AG10803 (cell line): ENCODE results near the gene GAPT.

ENCODE experiments used
- DNase-seq: peaks from one replicate; pipeline ENCODE4 v3.0.0; 2010; ENCODE audit warnings: low read depth
- H3K4me3 ChIP-seq: 2 replicates; pipeline ENCODE4 v1.5.1; 2011; ENCODE audit warnings: mild to moderate bottlenecking, low read length, control low read depth
- TF ChIP-seq, protein P1 (sequence below): conservative IDR thresholded peaks from 2 replicates; pipeline ENCODE4 v1.5.1; 2011; ENCODE audit warnings: mild to moderate bottlenecking, low read length, control low read depth, inconsistent platforms

GAPT gene

DNA sequence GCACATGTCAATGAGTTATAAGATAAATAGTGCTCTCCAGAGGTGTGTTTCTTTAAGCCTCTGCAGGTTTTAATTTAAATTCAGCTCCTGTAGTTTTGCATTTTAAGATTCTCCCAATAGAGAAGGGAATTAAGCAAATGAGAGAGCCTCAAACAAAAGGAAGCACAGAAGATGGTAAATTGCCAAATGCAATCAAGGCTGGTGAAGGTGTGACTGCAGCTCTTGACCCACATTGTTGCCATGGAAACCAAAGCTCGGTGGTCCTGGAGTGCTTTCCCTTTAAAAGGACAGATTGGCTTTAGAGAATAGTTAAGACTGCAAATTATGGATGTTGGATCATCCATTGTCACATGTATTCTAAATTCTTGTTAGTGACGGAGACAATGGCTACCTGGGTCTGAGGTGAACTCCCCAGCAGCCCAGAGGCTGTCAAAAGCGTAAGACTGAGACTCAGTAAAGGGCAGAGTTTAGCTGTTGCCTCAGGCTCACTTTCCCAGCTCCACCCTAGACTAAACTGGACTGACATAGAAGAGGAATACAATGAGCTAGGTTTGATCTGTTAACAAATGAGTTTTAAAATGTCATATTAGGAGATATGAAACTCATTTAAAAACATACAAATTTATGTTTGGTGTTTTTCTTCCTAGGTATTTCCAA is 12.3 kb downstream of the GAPT start:
- no peak overlapping the region for H3K4me3 ChIP-seq
- TF ChIP-seq, protein P1, sequence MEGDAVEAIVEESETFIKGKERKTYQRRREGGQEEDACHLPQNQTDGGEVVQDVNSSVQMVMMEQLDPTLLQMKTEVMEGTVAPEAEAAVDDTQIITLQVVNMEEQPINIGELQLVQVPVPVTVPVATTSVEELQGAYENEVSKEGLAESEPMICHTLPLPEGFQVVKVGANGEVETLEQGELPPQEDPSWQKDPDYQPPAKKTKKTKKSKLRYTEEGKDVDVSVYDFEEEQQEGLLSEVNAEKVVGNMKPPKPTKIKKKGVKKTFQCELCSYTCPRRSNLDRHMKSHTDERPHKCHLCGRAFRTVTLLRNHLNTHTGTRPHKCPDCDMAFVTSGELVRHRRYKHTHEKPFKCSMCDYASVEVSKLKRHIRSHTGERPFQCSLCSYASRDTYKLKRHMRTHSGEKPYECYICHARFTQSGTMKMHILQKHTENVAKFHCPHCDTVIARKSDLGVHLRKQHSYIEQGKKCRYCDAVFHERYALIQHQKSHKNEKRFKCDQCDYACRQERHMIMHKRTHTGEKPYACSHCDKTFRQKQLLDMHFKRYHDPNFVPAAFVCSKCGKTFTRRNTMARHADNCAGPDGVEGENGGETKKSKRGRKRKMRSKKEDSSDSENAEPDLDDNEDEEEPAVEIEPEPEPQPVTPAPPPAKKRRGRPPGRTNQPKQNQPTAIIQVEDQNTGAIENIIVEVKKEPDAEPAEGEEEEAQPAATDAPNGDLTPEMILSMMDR = no peak
- no peak for DNase-seq

DNA sequence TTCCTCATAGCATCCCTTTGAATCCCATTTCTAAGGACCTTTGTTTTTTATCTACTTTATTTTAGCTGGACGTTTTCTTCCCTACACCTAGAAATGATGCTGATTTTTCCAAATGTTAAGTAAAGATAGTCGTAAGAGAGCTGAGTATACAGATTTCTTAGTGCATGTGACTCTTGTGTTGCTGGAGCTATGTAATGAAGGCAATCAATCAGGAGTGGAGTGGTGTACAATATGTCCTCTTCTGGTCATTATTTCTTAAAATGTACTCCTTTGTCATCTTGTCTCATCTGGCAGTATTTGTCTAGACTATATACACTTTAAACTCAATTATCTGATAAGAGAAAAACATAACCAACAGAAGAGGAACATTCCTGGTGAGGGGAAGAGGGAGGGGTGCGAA is 13.5 kb downstream of the GAPT start:
- H3K4me3 ChIP-seq = no peak overlapping the region
- TF ChIP-seq, protein P1 = no peak
- DNase-seq = no peak

DNA sequence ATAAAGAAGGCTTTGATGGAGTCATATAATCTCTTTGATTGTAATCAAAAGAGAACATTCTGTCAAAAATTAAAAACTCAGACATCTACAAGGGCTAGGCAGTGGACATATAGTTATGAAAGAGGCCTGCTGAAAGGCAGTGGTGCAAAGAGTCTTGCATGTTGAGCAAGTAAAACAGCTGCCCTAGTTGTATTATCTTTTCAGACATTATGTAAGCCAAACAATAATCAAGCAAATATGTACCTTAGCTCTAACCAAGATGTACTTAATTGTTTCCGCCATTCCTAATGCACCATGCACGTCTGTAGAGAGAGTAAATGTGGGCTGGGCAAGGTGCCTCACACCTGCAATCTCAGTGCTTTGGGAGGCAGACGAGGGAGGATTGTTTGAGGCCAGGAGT is 14.3 kb downstream of the GAPT start:
- H3K4me3 ChIP-seq = no peak overlapping the region
- DNase-seq = no peak
- TF ChIP-seq, protein P1 = no peak

DNA sequence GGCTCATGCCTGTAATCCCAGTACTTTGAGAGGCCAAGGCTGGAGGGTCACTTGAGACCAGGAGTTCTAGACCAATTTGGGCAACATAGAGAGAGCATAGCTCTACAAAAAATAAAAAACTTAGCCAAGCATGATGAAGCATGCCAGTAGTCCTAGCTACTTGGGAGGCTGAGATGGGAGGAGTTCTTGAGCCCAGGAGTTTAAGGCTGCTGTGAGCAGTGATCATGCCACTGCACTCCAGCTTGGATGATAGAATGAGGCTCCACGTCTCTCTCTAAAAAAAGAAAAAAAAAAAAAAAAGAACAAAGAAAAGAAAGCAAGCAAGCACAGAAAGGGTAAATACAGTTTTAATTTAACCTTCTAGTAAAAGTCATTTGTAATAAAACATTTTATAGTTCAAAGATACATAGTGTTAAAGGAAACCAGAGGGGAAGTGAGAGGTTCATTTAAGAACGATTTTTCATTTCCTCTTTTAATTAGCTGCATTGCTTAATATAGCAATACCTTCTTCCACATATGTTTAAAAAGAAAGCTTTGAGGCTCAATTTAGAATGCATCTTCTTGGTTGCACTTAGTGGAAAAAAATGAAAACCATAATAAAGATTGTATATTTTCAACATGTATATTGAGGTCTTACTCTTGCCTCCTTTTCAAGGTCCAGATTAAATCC is 14.9 kb downstream of the GAPT start:
- no peak for DNase-seq
- TF ChIP-seq, protein P1 = no peak

DNA sequence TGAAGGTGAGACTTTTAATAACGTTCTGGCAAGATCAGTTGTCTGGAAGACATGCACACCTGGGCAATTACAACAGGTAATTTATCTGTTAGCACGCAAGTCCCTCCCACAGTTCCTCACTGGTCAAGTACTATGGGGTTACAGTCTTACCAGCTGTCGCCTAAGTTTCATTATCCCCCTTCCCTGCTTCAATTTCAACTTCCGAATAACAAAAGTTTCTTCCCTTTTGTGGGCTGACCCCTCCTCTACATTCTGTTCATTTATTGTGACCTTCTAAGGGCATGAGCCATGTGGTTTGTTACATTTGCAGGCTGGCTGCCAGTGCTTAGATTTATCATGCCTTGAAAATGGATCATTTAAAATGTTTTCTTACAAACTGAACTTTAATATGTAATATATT is 16.5 kb downstream of the GAPT start:
- TF ChIP-seq, protein P1 = no peak
- no peak overlapping the region for H3K4me3 ChIP-seq
- DNase-seq = no peak

More for the DNA sequence above, 14.9 kb downstream of the GAPT start:
- H3K4me3 ChIP-seq = no peak overlapping the region

DNA sequence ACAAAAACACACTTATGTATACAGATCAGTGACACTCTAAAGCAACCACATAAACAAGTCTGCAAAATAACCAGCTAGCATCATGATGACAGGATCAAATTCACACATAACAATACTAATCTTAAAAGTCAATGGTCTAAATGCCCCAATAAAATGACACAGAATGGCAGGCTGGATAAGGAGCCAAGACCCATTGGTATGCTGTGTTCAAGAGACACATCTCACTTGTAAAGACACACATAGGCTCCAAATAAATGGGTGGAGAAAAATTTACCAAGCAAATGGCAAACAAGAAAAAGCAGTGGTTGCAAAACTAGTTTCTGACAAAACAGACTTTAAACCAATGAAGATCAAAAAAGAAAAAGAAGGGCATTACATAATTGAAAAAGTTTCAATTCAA is 26.0 kb downstream of the GAPT start:
- no peak for DNase-seq
- no peak overlapping the region for H3K4me3 ChIP-seq
- TF ChIP-seq, protein P1 = no peak

DNA sequence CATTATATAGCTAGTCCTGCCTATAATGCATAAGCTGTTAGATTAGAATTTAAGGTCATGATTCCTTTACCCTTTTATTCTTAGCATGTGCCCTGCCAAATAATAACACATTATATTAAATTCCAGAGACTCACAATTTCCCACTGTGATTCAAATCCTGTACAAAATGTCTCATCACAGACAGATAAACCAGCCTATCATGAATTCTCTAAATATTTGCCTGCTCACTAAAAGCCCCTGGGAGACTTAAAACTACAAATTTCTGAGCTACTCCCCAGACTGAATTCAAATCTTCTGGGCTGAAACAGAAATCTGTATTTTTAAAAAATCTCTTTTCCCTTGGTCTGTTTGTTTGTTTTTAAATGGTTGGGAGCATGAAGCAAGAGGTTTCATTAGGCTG is 32.7 kb downstream of the GAPT start:
- DNase-seq = no peak
- no peak overlapping the region for H3K4me3 ChIP-seq
- TF ChIP-seq, protein P1 = no peak
